Astrocyte of the cerebellum (primary cell): ENCODE results near the gene SEMA4F.
A peak's percentile ranks its signal among the peaks of the same experiment; 100 is the strongest.

Experiments
- DNase-seq: peaks from one replicate; pipeline ENCODE4 v3.0.0-alpha.2; 2011; ENCODE audit warnings: low read depth
- H3K4me3 ChIP-seq: 2 replicates; pipeline ENCODE4 v1.5.1; 2011; ENCODE audit warnings: mild to moderate bottlenecking, low read depth, low read length, moderate library complexity
- CTCF ChIP-seq: IDR thresholded peaks from 2 replicates; pipeline ENCODE4 v1.5.1; 2012; ENCODE audit warnings: low read length, low read depth, moderate library complexity, mild to moderate bottlenecking; ENCODE audit errors: missing control alignments
- in situ Hi-C: cut with HindIII; loops from 2 replicates; pipeline ENCODE4 v1.10.0; 2017; ENCODE audit warnings: low sequenced_read_pairs

SEMA4F gene

DNA sequence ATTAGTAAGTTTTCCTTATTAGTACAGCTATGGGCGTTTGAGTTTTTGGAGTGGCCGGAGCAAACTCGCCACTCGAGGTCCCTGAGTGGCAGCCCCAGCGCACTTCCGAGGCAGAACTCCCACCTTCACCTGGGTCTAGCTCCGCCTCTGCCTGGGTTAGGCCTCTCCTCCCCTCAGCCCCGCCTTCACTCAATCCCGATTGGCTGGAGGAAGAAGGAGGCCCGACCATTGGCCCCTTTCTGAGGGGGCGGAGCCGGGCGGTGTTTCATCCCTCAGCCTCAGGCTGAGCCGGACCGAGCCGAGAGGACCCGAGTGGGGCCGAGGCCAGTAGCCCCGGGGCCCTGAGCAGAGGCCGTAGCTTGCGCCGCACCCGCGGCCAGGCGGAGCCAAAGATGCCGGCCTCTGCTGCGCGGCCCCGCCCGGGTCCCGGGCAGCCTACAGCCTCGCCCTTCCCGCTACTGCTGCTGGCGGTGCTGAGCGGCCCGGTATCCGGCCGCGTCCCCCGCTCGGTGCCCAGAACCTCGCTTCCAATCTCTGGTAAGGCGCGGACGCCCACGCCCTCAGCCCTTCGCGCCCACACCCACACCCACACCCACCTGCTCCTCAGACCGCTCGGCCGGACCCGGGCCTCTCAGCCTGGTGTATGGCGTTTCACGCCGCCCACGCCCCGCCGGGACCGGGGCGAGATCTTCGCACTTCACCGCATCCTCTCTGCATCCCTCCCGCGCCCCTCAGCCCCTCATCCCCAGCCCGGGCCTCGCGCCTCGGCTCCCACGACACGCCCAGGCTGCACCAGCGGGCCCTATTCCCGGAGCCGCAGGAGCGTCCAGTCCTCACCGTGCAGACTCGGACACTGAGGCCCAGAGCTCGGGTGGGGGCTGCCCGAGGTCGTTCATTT, at the start of gene SEMA4F:
Gene SEMA4F (plus strand): TSS at position 263 of the 898 bp plus-strand sequence. CDS start 130 bp downstream, at position 393.
- in situ Hi-C loops: no loop called here
- peak within 1 kb of the TSS; percentile 58 for H3K4me3 ChIP-seq
- peak; percentile 82 for DNase-seq
- TF ChIP-seq CTCF: no peak

DNA sequence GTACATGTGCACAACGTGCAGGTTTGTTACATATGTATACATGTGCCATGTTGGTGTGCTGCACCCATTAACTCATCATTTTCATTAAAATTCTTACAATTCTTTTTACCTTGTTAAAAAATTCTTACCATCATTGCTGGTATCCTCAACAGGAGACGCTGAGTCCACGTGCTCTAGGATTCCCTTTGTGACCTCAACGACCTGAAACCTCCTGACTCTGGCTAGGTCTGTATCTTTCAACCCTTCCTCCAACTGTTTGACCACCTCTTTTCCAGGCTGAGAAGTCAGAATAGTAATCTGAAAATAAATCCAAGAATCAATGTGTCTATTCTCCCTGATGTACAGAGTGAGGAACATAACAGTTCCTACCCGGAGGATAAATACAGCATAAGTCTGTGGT, 47.1 kb upstream of the SEMA4F start:
- no peak for TF ChIP-seq CTCF
- in situ Hi-C loops: no loop called here

GRCh38 chr2:74617122-74617521, 36.9 kb upstream of the SEMA4F start:
- no peak overlapping the region for H3K4me3 ChIP-seq
- TF ChIP-seq CTCF: no peak
- in situ Hi-C loops: no loop called here
- DNase-seq: no peak

More for the DNA sequence above, 47.1 kb upstream of the SEMA4F start:
- DNase-seq: no peak
- no peak overlapping the region for H3K4me3 ChIP-seq

DNA sequence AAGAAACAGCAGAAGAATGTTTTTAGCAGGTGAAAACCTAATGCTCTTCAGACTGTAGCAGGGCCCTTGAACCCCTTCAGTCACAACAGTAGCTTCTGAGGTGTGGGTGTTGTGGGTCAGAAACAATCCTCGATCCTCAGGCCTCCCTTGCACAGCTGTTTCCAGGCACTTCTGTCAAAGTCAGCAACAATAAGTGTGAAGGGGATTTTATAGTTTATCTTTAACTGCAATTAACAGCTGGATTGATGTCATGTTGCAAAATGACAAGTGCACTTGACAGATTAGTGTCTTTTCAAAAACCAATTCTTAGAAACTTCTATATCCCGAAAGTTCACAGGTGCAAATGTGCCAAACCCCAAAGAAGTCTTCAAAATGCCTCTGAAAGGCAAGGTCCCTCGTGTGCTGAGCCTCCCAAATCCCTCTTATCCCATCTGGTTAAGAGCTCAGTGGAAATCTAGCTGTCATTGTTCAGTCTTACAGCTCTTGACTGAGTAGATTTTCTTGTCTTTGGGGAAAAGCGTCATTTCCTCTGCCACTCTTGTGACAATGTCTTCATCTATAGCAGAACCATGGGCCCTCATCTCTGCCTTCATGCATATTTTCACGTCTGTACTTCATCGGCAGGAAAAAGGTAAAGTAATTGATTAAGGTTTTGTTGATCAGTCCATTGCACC, 35.5 kb upstream of the SEMA4F start:
- in situ Hi-C loops: no loop called here
- no peak for TF ChIP-seq CTCF
- no peak overlapping the region for H3K4me3 ChIP-seq
- DNase-seq: no peak

GRCh38 chr2:74619651-74620297, 34.3 kb upstream of the SEMA4F start:
- DNase-seq: no peak
- in situ Hi-C loops: no loop called here
- no peak for TF ChIP-seq CTCF
- H3K4me3 ChIP-seq: no peak overlapping the region

GRCh38 chr2:74620671-74621070, 33.4 kb upstream of the SEMA4F start:
- in situ Hi-C loops: no loop called here
- no peak for TF ChIP-seq CTCF
- H3K4me3 ChIP-seq: no peak overlapping the region
- DNase-seq: no peak
